Small intestine (tissue), 16 donors: ENCODE data around the gene ACYP2. TPM values are rescaled to one million over a fixed set of nuclear protein-coding genes. Genes with fewer than 3 reads are reported as not detected.
"Not testable (repeated sequence)": the region's sequence is repeated elsewhere in the genome, so short reads cannot be mapped to it uniquely, and the experiment has no call there.

ENCODE experiments used
- DNase-seq, 2 donors: peaks; one replicate each; pipeline versions ENCODE4 v3.0.0 to v3.0.0-alpha.2; 2013
- FAIRE-seq: peaks from 2 replicates; lab custom pipeline; 2012; peaks lifted over from hg19 to GRCh38; lab: Jason Lieb, UNC
- H3K27ac ChIP-seq, 3 donors: one replicate each; pipeline ENCODE4 v1.5.1; 2013; ENCODE audit warnings: low read length in 2 of 3, mild to moderate bottlenecking in 2 of 3, control low read depth in 1 of 3, inconsistent platforms in 1 of 3, low read depth in 1 of 3, moderate library complexity in 1 of 3
- H3K27me3 ChIP-seq, 3 donors: one replicate each; pipeline ENCODE4 v1.6.1; 2013; ENCODE audit warnings: low read length in 3 of 3, inconsistent platforms in 1 of 3; ENCODE audit not compliant: control insufficient read depth in 3 of 3, insufficient read depth in 3 of 3
- H3K36me3 ChIP-seq, 3 donors: one replicate each; pipeline ENCODE4 v1.6.1; 2013; ENCODE audit warnings: low read length in 3 of 3, inconsistent platforms in 1 of 3, low read depth in 1 of 3, mild to moderate bottlenecking in 1 of 3, moderate library complexity in 1 of 3; ENCODE audit not compliant: control insufficient read depth in 3 of 3, insufficient read depth in 2 of 3
- H3K4me1 ChIP-seq, 3 donors: one replicate each; pipeline ENCODE4 v1.6.1; 2013; ENCODE audit warnings: low read length in 2 of 3, inconsistent platforms in 1 of 3, low read depth in 1 of 3, mild to moderate bottlenecking in 1 of 3, moderate library complexity in 1 of 3; ENCODE audit not compliant: control insufficient read depth in 3 of 3, insufficient read depth in 2 of 3
- H3K4me3 ChIP-seq, 3 donors: one replicate each; pipeline ENCODE4 v1.5.1; 2013; ENCODE audit warnings: low read length in 3 of 3, control low read depth in 1 of 3, inconsistent platforms in 1 of 3, low read depth in 1 of 3, mild to moderate bottlenecking in 1 of 3, moderate library complexity in 1 of 3
- H3K9me3 ChIP-seq, 2 donors: one replicate each; pipeline ENCODE4 v1.6.1; 2013; ENCODE audit warnings: low read depth in 1 of 2, low read length in 1 of 2; ENCODE audit not compliant: control insufficient read depth in 2 of 2, insufficient read depth in 1 of 2
- WGBS, 3 donors: extraction: QIAGEN DNeasy Blood & Tissue Kit; methylation state at CpG; one replicate each; pipeline ENCODE4 v1.1.7; 2013; 5-methylcytosine and 5-hydroxymethylcytosine counted together
- long read RNA-seq, 10 donors: transcript quantifications; one replicate each; lab custom pipeline, GENCODE V29; 2026
- polyA plus RNA-seq, 4 donors: library from polyadenylated mRNA; stranded (reverse) in 3 of 4; unstranded in 1 of 4; fragments of 200-250 nt in 3 of 4; fragments of 120-200 nt in 1 of 4; gene quantifications; one replicate each; pipeline versions ENCODE4 v1.2.1 to v1.2.3, GENCODE V29; 2013
- donor health status: healthy with polysubstance abuse.
- donor health status: control.
- donor health status: control.
- donor health status: Bipolar disorder and iron deficiency.
- donor health status: healthy.

ACYP2 gene
- polyA plus RNA-seq, result 10 to 100 TPM; 12.3 to 17.3 (median 13.0) TPM
- long read RNA-seq, donor 1, result 0 reads
- long read RNA-seq, donor 2, result 0 reads
- long read RNA-seq, donor 3, result 0 reads
- long read RNA-seq, donor 4, result 0 reads
- long read RNA-seq, donor 5, partial matches to known transcripts, result 0 of 1 reads
- long read RNA-seq, donor 5, other reads (novel, unspliced or antisense), result 0 of 1 reads
- long read RNA-seq, donor 6, result 0 reads
- long read RNA-seq, donor 7, result 0 reads
- long read RNA-seq, donor 8, result 0 reads
- long read RNA-seq, donor 9, result 0 reads
- long read RNA-seq, donor 10, partial matches to known transcripts, result 5 of 10 reads
- long read RNA-seq, donor 10, other reads (novel, unspliced or antisense), result 5 of 10 reads

- peaks cover 0 to 6% of the 10 kb centered on the region in 2 donors for H3K9me3 ChIP-seq
- H3K4me3 ChIP-seq, result peak within 1 kb of the TSS; percentile 52 to 79 (median 74)
- peak; percentile 94 to 97 for DNase-seq
- peaks cover 0 to 5% (median 3%) of the 10 kb centered on the region in 3 donors for H3K4me1 ChIP-seq
- peaks cover 0 to 1% (median 0%) of the 10 kb centered on the region in 3 donors for H3K36me3 ChIP-seq
- FAIRE-seq, result no peak
- peak within 1 kb of the TSS; percentile 91 to 99 (median 93) for H3K27ac ChIP-seq
- no peaks in the 10 kb centered on the region for H3K27me3 ChIP-seq
- WGBS, 3 donors, result 0 to 1% (median 1%) methylated on average over 57 of the region's 57 CpGs
These were observed at the start of gene ACYP2 for GRCh38 chr2:54115284-54116137. TSS of gene ACYP2 (plus strand) at chr2:54115615.

DNA sequence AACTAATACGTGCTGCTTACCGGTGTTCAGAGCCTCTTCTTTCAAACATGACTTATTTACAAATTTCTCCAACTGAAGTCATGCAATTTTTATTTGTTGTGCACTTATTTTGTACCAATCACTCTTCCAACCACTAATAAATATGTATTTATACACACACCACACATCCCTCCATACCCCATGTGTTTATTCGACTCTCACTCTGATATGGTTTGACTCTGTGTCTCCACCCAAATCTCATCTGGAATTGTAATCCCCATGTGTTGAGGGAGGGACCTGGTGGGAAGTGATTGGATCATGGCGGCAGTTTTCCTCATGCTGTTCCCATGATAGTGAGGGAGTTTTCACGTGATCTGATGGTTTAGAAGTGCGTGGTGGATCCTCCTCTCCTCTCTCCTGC, 49.5 kb upstream of the ACYP2 start:
- FAIRE-seq, result no peak

DNA sequence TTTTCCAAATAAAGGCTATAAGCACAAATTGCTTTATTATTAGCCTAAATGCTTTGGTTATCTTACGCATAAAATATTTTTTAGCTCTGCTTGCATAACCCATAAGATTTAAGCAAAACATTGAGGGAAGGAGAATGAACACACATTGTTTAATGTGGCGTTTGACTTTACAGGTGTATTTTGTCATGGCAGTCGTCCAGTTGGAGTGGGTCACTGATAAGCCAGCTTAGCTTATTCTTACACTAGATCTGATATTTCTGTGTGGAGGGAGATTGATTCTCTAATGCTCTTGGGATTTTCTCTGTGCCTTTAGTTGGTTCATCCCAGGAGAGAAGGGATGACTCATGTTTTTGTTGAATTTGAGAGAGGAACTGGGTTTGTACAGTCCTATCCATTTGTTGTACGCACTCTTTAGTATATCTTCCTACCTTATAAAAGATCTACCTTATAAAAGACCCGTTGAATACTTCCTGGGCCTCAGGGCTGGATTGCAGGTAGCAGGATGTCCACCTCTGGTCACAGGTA, 47.5 kb upstream of the ACYP2 start:
- 80 to 85% (median 85%) methylated on average over 5 of the region's 5 CpGs for WGBS, 3 donors
- H3K4me3 ChIP-seq, result no peak overlapping the region
- H3K4me1 ChIP-seq, result no peaks in the 10 kb centered on the region
- FAIRE-seq (no peak), DNase-seq (no peak)
- H3K27me3 ChIP-seq, result no peaks in the 10 kb centered on the region
- H3K9me3 ChIP-seq, result no peaks in the 10 kb centered on the region
- no peak overlapping the region for H3K27ac ChIP-seq
- H3K36me3 ChIP-seq, result peaks cover 0 to 2% (median 0%) of the 10 kb centered on the region in 3 donors

More for the DNA sequence above, 49.5 kb upstream of the ACYP2 start:
- H3K9me3 ChIP-seq, result no peaks in the 10 kb centered on the region
- no peaks in the 10 kb centered on the region for H3K36me3 ChIP-seq
- no peak overlapping the region for H3K27ac ChIP-seq
- DNase-seq, result no peak
- H3K4me1 ChIP-seq, result no peaks in the 10 kb centered on the region
- WGBS, 3 donors, result 90 to 96% (median 94%) methylated on average over 6 of the region's 6 CpGs
- H3K4me3 ChIP-seq, result no peak overlapping the region
- H3K27me3 ChIP-seq, result no peaks in the 10 kb centered on the region

- H3K9me3 ChIP-seq, H3K27ac ChIP-seq, H3K27me3 ChIP-seq, H3K36me3 ChIP-seq, H3K4me1 ChIP-seq, H3K4me3 ChIP-seq, DNase-seq, FAIRE-seq: not testable (repeated sequence)
- WGBS, 3 donors, result 70 to 87% (median 77%) methylated on average over 2 of the region's 2 CpGs
These were observed 42.9 kb upstream of the ACYP2 start for GRCh38 chr2:54072483-54072882.

DNA sequence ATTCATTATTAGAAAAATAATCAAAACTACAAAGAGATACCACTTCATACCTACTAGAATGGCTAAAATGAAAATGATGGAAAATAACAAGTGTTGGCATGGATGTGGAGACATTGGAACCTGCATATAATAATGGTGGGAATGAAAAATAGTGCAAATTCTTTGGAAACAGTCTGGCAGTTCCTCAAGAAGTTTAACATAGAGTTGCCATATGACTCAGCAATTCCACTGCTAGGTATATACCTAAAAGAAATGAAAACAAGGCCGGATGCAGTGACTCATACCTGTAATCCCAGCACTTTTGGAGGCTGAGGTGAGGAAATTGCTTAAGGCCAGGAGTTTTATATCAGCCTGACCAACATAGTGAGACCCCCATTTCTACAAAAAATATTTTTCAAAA, 41.6 kb upstream of the ACYP2 start:
- no peak for FAIRE-seq
- 62 to 71% (median 68%) methylated on average over 1 of the region's 1 CpG for WGBS, 3 donors
- DNase-seq, result no peak
- Histone ChIP-seq H3K9me3 (no peaks in the 10 kb centered on the region), H3K36me3 (peaks cover 0 to 2% (median 0%) of the 10 kb centered on the region in 3 donors), H3K27me3 (no peaks in the 10 kb centered on the region), H3K4me3 (no peak overlapping the region), H3K4me1 (no peaks in the 10 kb centered on the region), H3K27ac (no peak overlapping the region)

- no peak overlapping the region for H3K27ac ChIP-seq
- DNase-seq (no peak), FAIRE-seq (no peak)
- H3K4me3 ChIP-seq, result no peak overlapping the region
- H3K36me3 ChIP-seq, result peaks cover 0 to 2% (median 0%) of the 10 kb centered on the region in 3 donors
- H3K9me3 ChIP-seq, result no peaks in the 10 kb centered on the region
- no peaks in the 10 kb centered on the region for H3K4me1 ChIP-seq
- WGBS, 3 donors, result 88 to 92% (median 92%) methylated on average over 9 of the region's 9 CpGs
- no peaks in the 10 kb centered on the region for H3K27me3 ChIP-seq
These were observed 40.6 kb upstream of the ACYP2 start for GRCh38 chr2:54074606-54075341.

GRCh38 chr2:54076586-54076985, 38.8 kb upstream of the ACYP2 start:
- Histone ChIP-seq H3K27ac (no peak overlapping the region), H3K27me3 (no peaks in the 10 kb centered on the region), H3K4me3 (no peak overlapping the region), H3K9me3 (no peaks in the 10 kb centered on the region), H3K36me3 (no peaks in the 10 kb centered on the region), H3K4me1 (no peaks in the 10 kb centered on the region)
- DNase-seq (no peak), FAIRE-seq (no peak)
- WGBS, 3 donors, result 90 to 100% (median 91%) methylated on average over 1 of the region's 1 CpG
